Measurements from ENCODE around the gene CCDC54. TPM values are rescaled to one million over a fixed set of nuclear protein-coding genes. Genes with fewer than 3 reads are reported as not detected.
"Not testable (repeated sequence)": the region's sequence is repeated elsewhere in the genome, so short reads cannot be mapped to it uniquely, and the experiment has no call there.

The CCDC54 gene
- total RNA-seq: not detected

GRCh38 chr3:107377151-107377550, at the start of gene CCDC54:
Gene CCDC54 (plus strand): TSS chr3:107377439. CDS start chr3:107377588, 149 bp downstream.
- in situ Hi-C loops (cut with MboI; ENCODE audit: low pct_ligation_motif_present in 1 of 4, low pct_unique_long_range_greater_than_20kb in 1 of 4, low sequenced_read_pairs in 3 of 4): no loop called here
- intact Hi-C loops (cut with DNase I; ENCODE audit: low total_unique reads): no loop called here
- no peak for DNase-seq
- Histone ChIP-seq H3K27me3 (no peaks in the 10 kb centered on the region), H3K9me3 (no peaks in the 10 kb centered on the region), H3K4me1 (no peaks in the 10 kb centered on the region), H3K36me3 (no peaks in the 10 kb centered on the region), H3K4me3 (no peak within 1 kb of the TSS), H3K27ac (no peak within 1 kb of the TSS)
- TF ChIP-seq POLR2AphosphoS5 (IDR thresholded peaks at IDR 0.05) (no peak), EP300 (IDR thresholded peaks at IDR 0.05; ENCODE audit: low read depth) (no peak), CTCF (IDR thresholded peaks at IDR 0.05) (no peak), POLR2A (IDR thresholded peaks at IDR 0.05) (no peak)

- in situ Hi-C loops (cut with MboI; ENCODE audit: low pct_ligation_motif_present in 1 of 4, low pct_unique_long_range_greater_than_20kb in 1 of 4, low sequenced_read_pairs in 3 of 4): no loop called here
- Histone ChIP-seq H3K9me3 (no peaks in the 10 kb centered on the region), H3K4me3 (no peak overlapping the region), H3K36me3 (no peaks in the 10 kb centered on the region), H3K27ac (no peak overlapping the region), H3K27me3 (no peaks in the 10 kb centered on the region), H3K4me1 (no peaks in the 10 kb centered on the region)
- intact Hi-C loops (cut with DNase I; ENCODE audit: low total_unique reads): no loop called here
- TF ChIP-seq POLR2A (IDR thresholded peaks at IDR 0.05): no peak
- TF ChIP-seq CTCF (IDR thresholded peaks at IDR 0.05): no peak
- no peak for TF ChIP-seq POLR2AphosphoS5 (IDR thresholded peaks at IDR 0.05)
- no peak for TF ChIP-seq EP300 (IDR thresholded peaks at IDR 0.05; ENCODE audit: low read depth)
- DNase-seq: no peak
- WGBS, 2 donors (ENCODE audit: low coverage in 1 of 2): 78% methylated on average over 2 of the region's 2 CpGs; no CpG with 5 or more reads in 1 of the 2 donors
These were observed 49.2 kb upstream of the CCDC54 start for GRCh38 chr3:107328069-107328468.

GRCh38 chr3:107329088-107329487, 48.2 kb upstream of the CCDC54 start:
- H3K27ac ChIP-seq: no peak overlapping the region
- in situ Hi-C loops (cut with MboI; ENCODE audit: low pct_ligation_motif_present in 1 of 4, low pct_unique_long_range_greater_than_20kb in 1 of 4, low sequenced_read_pairs in 3 of 4): no loop called here
- no peaks in the 10 kb centered on the region for H3K9me3 ChIP-seq
- no peaks in the 10 kb centered on the region for H3K4me1 ChIP-seq
- no peak for TF ChIP-seq POLR2AphosphoS5 (IDR thresholded peaks at IDR 0.05)
- TF ChIP-seq CTCF (IDR thresholded peaks at IDR 0.05): no peak
- TF ChIP-seq EP300 (IDR thresholded peaks at IDR 0.05; ENCODE audit: low read depth): no peak
- no peak for TF ChIP-seq POLR2A (IDR thresholded peaks at IDR 0.05)
- 76 to 82% methylated on average over 2 to 5 of the region's 5 CpGs for WGBS, 2 donors (ENCODE audit: low coverage in 1 of 2)
- intact Hi-C loops (cut with DNase I; ENCODE audit: low total_unique reads): no loop called here
- H3K4me3 ChIP-seq: no peak overlapping the region
- H3K27me3 ChIP-seq: no peaks in the 10 kb centered on the region
- no peaks in the 10 kb centered on the region for H3K36me3 ChIP-seq
- no peak for DNase-seq

GRCh38 chr3:107339690-107340089, 37.5 kb upstream of the CCDC54 start:
- intact Hi-C loops (cut with DNase I; ENCODE audit: low total_unique reads); H3K36me3 ChIP-seq; H3K4me3 ChIP-seq; in situ Hi-C loops (cut with MboI; ENCODE audit: low pct_ligation_motif_present in 1 of 4, low pct_unique_long_range_greater_than_20kb in 1 of 4, low sequenced_read_pairs in 3 of 4); H3K27ac ChIP-seq; H3K9me3 ChIP-seq; H3K27me3 ChIP-seq; H3K4me1 ChIP-seq; DNase-seq: not testable (repeated sequence)
- 94 to 95% methylated on average over 3 of the region's 3 CpGs for WGBS, 2 donors (ENCODE audit: low coverage in 1 of 2)

GRCh38 chr3:107344722-107345121, 32.5 kb upstream of the CCDC54 start:
- intact Hi-C loops (cut with DNase I; ENCODE audit: low total_unique reads): no loop called here
- no peak for DNase-seq
- H3K36me3 ChIP-seq: no peaks in the 10 kb centered on the region
- H3K27me3 ChIP-seq: no peaks in the 10 kb centered on the region
- H3K27ac ChIP-seq: no peak overlapping the region
- no peaks in the 10 kb centered on the region for H3K4me1 ChIP-seq
- in situ Hi-C loops (cut with MboI; ENCODE audit: low pct_ligation_motif_present in 1 of 4, low pct_unique_long_range_greater_than_20kb in 1 of 4, low sequenced_read_pairs in 3 of 4): no loop called here
- H3K4me3 ChIP-seq: no peak overlapping the region
- no peaks in the 10 kb centered on the region for H3K9me3 ChIP-seq
- TF ChIP-seq POLR2AphosphoS5 (IDR thresholded peaks at IDR 0.05) (no peak), CTCF (IDR thresholded peaks at IDR 0.05) (no peak), EP300 (IDR thresholded peaks at IDR 0.05; ENCODE audit: low read depth) (no peak), POLR2A (IDR thresholded peaks at IDR 0.05) (no peak)

Measured in transverse colon (tissue), 4 donors.